ENCODE data around the gene PRKAR1A.
"Not testable (repeated sequence)": the region's sequence is repeated elsewhere in the genome, so short reads cannot be mapped to it uniquely, and the experiment has no call there.

PRKAR1A gene

GRCh38 chr17:68518063-68518815, 6.0 kb downstream of the PRKAR1A start:
- no peak for TF ChIP-seq CTCF (IDR thresholded peaks at IDR 0.05; ENCODE audit: control insufficient read depth, extremely low read depth, insufficient read depth)
- DNase-seq (ENCODE audit: low read depth), result no peak
- H3K4me3 ChIP-seq (ENCODE audit: low read depth, low read length), result no peak overlapping the region

GRCh38 chr17:68519051-68519450, 6.8 kb downstream of the PRKAR1A start:
- not testable (repeated sequence) for H3K4me3 ChIP-seq (ENCODE audit: low read depth, low read length); DNase-seq (ENCODE audit: low read depth)

GRCh38 chr17:68519911-68520310, 7.7 kb downstream of the PRKAR1A start:
- no peak overlapping the region for H3K4me3 ChIP-seq (ENCODE audit: low read depth, low read length)
- DNase-seq (ENCODE audit: low read depth), result no peak
- TF ChIP-seq CTCF (IDR thresholded peaks at IDR 0.05; ENCODE audit: control insufficient read depth, extremely low read depth, insufficient read depth), result no peak

- no peak for TF ChIP-seq CTCF (IDR thresholded peaks at IDR 0.05; ENCODE audit: control insufficient read depth, extremely low read depth, insufficient read depth)
- H3K4me3 ChIP-seq (ENCODE audit: low read depth, low read length), result no peak overlapping the region
- no peak for DNase-seq (ENCODE audit: low read depth)
Observed at GRCh38 chr17:68522266-68522665, 10.0 kb downstream of the PRKAR1A start.

- no peak overlapping the region for H3K4me3 ChIP-seq (ENCODE audit: low read depth, low read length)
- TF ChIP-seq CTCF (IDR thresholded peaks at IDR 0.05; ENCODE audit: control insufficient read depth, extremely low read depth, insufficient read depth), result no peak
- DNase-seq (ENCODE audit: low read depth), result no peak
Observed at GRCh38 chr17:68526548-68526947, 14.3 kb downstream of the PRKAR1A start.

DNA sequence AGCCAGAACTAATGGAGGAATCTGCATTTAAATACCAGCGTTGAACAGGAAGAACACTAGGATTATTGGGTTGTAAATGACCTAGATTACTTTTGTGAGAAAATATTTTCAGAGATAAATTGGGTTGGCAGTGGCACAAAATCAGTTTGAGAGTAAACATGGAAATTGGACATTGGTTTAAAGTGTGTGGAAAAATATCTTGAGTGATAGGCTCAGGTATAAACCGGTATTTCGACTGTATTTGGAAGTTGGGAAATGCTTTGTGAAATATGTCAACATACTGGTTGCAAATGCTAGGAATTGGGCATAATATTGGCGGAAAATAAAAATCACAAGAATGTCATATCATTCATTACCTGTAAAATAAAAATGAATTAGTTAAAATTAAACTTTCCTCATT, 15.1 kb downstream of the PRKAR1A start:
- peak; percentile 76 for DNase-seq (ENCODE audit: low read depth)
- no peak for TF ChIP-seq CTCF (IDR thresholded peaks at IDR 0.05; ENCODE audit: control insufficient read depth, extremely low read depth, insufficient read depth)
- H3K4me3 ChIP-seq (ENCODE audit: low read depth, low read length), result no peak overlapping the region

DNA sequence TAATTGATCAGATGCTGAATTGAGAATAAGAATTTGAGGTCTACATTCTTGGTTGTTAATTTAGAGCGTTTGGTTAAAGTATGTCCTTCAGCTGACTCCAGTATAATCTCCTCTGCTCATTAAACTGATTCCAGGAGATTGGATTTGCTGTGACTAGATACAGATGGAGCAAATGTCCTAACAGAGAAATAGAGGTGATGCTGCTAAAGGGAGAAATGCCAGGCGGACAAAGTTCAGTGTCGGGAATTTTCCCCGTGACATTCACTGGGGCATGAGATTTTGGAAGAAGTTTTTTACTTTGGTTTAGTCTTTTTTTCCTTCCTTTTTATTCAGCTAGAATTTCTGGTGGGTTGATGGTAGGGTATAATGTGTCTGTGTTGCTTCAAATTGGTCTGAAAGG, 19.0 kb downstream of the PRKAR1A start:
- no peak overlapping the region for H3K4me3 ChIP-seq (ENCODE audit: low read depth, low read length)
- DNase-seq (ENCODE audit: low read depth), result no peak
- no peak for TF ChIP-seq CTCF (IDR thresholded peaks at IDR 0.05; ENCODE audit: control insufficient read depth, extremely low read depth, insufficient read depth)

All from LNCaP clone FGC (cell line).